DOHH2 (cell line): ENCODE measurements around the gene MS4A10.

ENCODE experiments used
- H3F3A ChIP-seq: fragments of 200-600 bp; sonication (generic), shearing (Covaris generic); 2 replicates; pipeline ENCODE4 v1.6.0; 2016; ENCODE audit warnings: antibody characterized with exemption, mild to moderate bottlenecking; ENCODE audit not compliant: control insufficient read depth, insufficient read depth
- H3K27ac ChIP-seq: fragments of 200-600 bp; sonication (generic); 2 replicates; pipeline ENCODE4 v1.5.1; 2014; ENCODE audit warnings: low read depth, mild to moderate bottlenecking, low read length, moderate library complexity
- H3K27me3 ChIP-seq: fragments of 200-600 bp; sonication (generic); 2 replicates; pipeline ENCODE4 v1.6.1; 2014; ENCODE audit warnings: mild to moderate bottlenecking, low read length, mixed read lengths; ENCODE audit not compliant: control insufficient read depth
- H3K36me3 ChIP-seq: fragments of 200-600 bp; sonication (generic); 2 replicates; pipeline ENCODE4 v1.6.1; 2014; ENCODE audit warnings: mild to moderate bottlenecking, low read length, moderate library complexity, mixed read lengths; ENCODE audit not compliant: control insufficient read depth
- H3K4me1 ChIP-seq: fragments of 200-600 bp; sonication (generic); 2 replicates; pipeline ENCODE4 v1.6.1; 2014; ENCODE audit warnings: mild to moderate bottlenecking, low read length, mixed read lengths; ENCODE audit not compliant: control insufficient read depth
- H3K4me2 ChIP-seq: fragments of 200-600 bp; sonication (generic); 2 replicates; pipeline ENCODE4 v1.6.0; 2014; ENCODE audit warnings: mild to moderate bottlenecking, low read length, moderate library complexity
- H3K4me3 ChIP-seq: fragments of 200-600 bp; sonication (generic); 2 replicates; pipeline ENCODE4 v1.5.1; 2014; ENCODE audit warnings: mild to moderate bottlenecking, low read length, mixed read lengths
- H3K79me2 ChIP-seq: fragments of 200-600 bp; sonication (generic); 2 replicates; pipeline ENCODE4 v1.6.1; 2014; ENCODE audit warnings: mild to moderate bottlenecking, low read length, mixed read lengths; ENCODE audit not compliant: control insufficient read depth
- H3K9me2 ChIP-seq: fragments of 200-600 bp; sonication (generic); replicated peaks from 2 replicates; pipeline ENCODE4 v1.6.1; 2014; ENCODE audit warnings: mild to moderate bottlenecking, low read length, mixed read lengths; ENCODE audit not compliant: control insufficient read depth
- H3K9me3 ChIP-seq: fragments of 200-600 bp; sonication (generic); 2 replicates; pipeline ENCODE4 v1.6.1; 2014; ENCODE audit warnings: antibody characterized with exemption, low read length, mixed read lengths; ENCODE audit not compliant: control insufficient read depth, insufficient read depth
- H4K20me1 ChIP-seq: fragments of 200-600 bp; sonication (generic); 2 replicates; pipeline ENCODE4 v1.6.0; 2014; ENCODE audit warnings: low read depth, mild to moderate bottlenecking, antibody characterized with exemption, low read length, moderate library complexity; ENCODE audit not compliant: control insufficient read depth, insufficient read depth
- EZH2phosphoT487 ChIP-seq: fragments of 200-600 bp; sonication (generic); IDR thresholded peaks from 2 replicates; pipeline ENCODE4 v1.6.1; 2017; ENCODE audit warnings: borderline replicate concordance, mild to moderate bottlenecking, antibody characterized with exemption, low read length, moderate library complexity, mixed read lengths
- TF ChIP-seq, protein P1 (sequence below): fragments of 200-600 bp; sonication (generic); IDR thresholded peaks from one replicate; pipeline ENCODE4 v1.5.1; 2014; ENCODE audit warnings: antibody characterized with exemption, mild to moderate bottlenecking, low read depth, low read length; ENCODE audit not compliant: poor library complexity, severe bottlenecking

Gene MS4A10

DNA sequence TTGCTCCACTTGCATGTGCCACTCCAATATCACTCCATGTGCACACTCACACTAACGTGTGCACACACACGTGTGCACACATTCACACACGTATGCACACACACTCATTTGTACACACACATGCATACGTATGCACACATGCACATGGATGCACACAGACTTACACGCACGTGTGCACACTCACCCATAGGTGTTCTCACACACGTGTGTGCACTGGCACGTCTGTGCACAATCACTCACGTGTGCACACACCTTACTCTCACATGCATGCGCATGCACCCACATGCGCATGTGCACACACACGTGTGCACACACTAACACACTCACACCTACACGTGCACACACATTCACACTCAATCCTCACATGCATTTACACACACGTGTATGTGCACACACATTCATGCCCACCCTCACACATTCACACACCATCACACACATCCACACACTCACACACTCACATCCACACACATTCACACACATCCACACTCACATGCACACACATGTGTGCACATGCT lies 37.7 kb upstream of the MS4A10 start:
- H3K27ac ChIP-seq: no peak overlapping the region
- TF ChIP-seq, protein P1, sequence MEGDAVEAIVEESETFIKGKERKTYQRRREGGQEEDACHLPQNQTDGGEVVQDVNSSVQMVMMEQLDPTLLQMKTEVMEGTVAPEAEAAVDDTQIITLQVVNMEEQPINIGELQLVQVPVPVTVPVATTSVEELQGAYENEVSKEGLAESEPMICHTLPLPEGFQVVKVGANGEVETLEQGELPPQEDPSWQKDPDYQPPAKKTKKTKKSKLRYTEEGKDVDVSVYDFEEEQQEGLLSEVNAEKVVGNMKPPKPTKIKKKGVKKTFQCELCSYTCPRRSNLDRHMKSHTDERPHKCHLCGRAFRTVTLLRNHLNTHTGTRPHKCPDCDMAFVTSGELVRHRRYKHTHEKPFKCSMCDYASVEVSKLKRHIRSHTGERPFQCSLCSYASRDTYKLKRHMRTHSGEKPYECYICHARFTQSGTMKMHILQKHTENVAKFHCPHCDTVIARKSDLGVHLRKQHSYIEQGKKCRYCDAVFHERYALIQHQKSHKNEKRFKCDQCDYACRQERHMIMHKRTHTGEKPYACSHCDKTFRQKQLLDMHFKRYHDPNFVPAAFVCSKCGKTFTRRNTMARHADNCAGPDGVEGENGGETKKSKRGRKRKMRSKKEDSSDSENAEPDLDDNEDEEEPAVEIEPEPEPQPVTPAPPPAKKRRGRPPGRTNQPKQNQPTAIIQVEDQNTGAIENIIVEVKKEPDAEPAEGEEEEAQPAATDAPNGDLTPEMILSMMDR: no peak
- no peak for TF ChIP-seq EZH2phosphoT487
- H4K20me1 ChIP-seq: no peaks in the 10 kb centered on the region
- H3K4me1 ChIP-seq: no peaks in the 10 kb centered on the region
- no peaks in the 10 kb centered on the region for H3K36me3 ChIP-seq
- 0 out of 2 replicates have a peak, but pooled peaks cover 3% of the 10 kb centered on the region for H3K9me3 ChIP-seq
- no peaks in the 10 kb centered on the region for H3K9me2 ChIP-seq
- no peak overlapping the region for H3K4me2 ChIP-seq
- 0 out of 2 replicates have a peak, but pooled peaks cover 3% of the 10 kb centered on the region for H3K27me3 ChIP-seq
- no peaks in the 10 kb centered on the region for H3F3A ChIP-seq
- no peaks in the 10 kb centered on the region for H3K79me2 ChIP-seq
- H3K4me3 ChIP-seq: no peak overlapping the region

DNA sequence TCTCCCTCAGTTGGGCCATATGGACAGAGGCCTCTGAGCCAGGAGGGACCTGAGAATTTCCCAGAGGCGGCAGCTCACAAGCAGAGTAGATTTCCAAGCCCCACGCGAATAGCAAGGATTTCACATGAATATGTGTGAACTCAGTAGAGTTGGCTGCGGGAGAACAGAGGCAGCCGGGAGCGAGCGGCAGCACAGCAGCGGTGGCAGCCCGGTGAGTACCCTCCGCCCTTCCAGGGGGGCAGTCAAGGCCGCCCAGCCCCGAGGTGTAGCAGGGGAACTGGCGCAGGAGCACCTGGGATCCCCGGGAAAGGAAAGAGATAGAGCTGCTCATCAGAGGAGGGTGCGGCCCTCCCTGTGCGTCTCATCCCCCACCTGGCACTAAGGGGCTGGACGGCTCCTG lies 36.9 kb upstream of the MS4A10 start:
- H3K36me3 ChIP-seq: no peaks in the 10 kb centered on the region
- H3K4me1 ChIP-seq: no peaks in the 10 kb centered on the region
- no peak overlapping the region for H3K27ac ChIP-seq
- H3K79me2 ChIP-seq: no peaks in the 10 kb centered on the region
- H3F3A ChIP-seq: no peaks in the 10 kb centered on the region
- 0 out of 2 replicates have a peak, but pooled peaks cover 3% of the 10 kb centered on the region for H3K9me3 ChIP-seq
- no peak overlapping the region for H3K4me2 ChIP-seq
- no peaks in the 10 kb centered on the region for H4K20me1 ChIP-seq
- no peak for TF ChIP-seq EZH2phosphoT487
- TF ChIP-seq, protein P1: no peak
- no peak overlapping the region for H3K4me3 ChIP-seq
- H3K9me2 ChIP-seq: no peaks in the 10 kb centered on the region
- 0 out of 2 replicates have a peak, but pooled peaks cover 3% of the 10 kb centered on the region for H3K27me3 ChIP-seq

DNA sequence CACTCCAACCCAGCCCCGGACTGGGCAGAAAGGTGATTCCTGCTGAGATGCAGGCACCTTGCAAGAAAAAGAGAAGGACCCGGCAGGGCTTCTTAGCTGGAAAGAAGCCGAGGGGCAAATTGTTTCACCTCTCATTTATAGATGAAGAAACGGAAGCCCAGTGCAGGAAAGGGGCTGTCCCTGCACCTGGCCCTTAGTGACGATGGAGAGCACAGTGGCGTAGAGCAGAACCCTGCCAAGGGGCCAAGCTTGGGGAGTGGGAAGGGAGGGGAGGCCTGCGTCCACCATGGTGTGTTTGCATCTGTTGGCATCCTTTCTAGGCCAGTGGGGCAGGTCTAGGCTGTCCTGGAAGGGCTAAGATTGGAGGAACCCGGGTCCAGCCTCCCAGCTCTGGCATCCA lies 36.3 kb upstream of the MS4A10 start:
- no peaks in the 10 kb centered on the region for H3K36me3 ChIP-seq
- 0 out of 2 replicates have a peak, but pooled peaks cover 3% of the 10 kb centered on the region for H3K27me3 ChIP-seq
- H3K79me2 ChIP-seq: no peaks in the 10 kb centered on the region
- H3K4me1 ChIP-seq: no peaks in the 10 kb centered on the region
- H3K4me2 ChIP-seq: no peak overlapping the region
- no peaks in the 10 kb centered on the region for H4K20me1 ChIP-seq
- no peaks in the 10 kb centered on the region for H3K9me2 ChIP-seq
- no peaks in the 10 kb centered on the region for H3F3A ChIP-seq
- TF ChIP-seq, protein P1: no peak
- no peak for TF ChIP-seq EZH2phosphoT487
- no peak overlapping the region for H3K4me3 ChIP-seq
- H3K27ac ChIP-seq: no peak overlapping the region
- H3K9me3 ChIP-seq: 0 out of 2 replicates have a peak, but pooled peaks cover 3% of the 10 kb centered on the region
